Spleen (tissue), 11 donors: Measurements from ENCODE around the gene COX7C. TPM values are rescaled to one million over a fixed set of nuclear protein-coding genes. Genes with fewer than 3 reads are reported as not detected.

Experiments used
- DNase-seq: peaks from one replicate; pipeline ENCODE4 v3.0.0-alpha.2; 2020
- H3K27ac ChIP-seq, 8 donors: fragments of 200-600 bp; sonication (generic) in 7 of 8; 1 replicate in 4 of 8; 2 replicates in 4 of 8; pipeline versions ENCODE4 v1.5.0 to v1.8.0; 2016 to 2021; ENCODE audit warnings: inconsistent platforms in 4 of 8, mild to moderate bottlenecking in 4 of 8, moderate library complexity in 1 of 8
- H3K27me3 ChIP-seq, 7 donors: fragments of 200-600 bp; sonication (generic) in 6 of 7; replicated peaks in 1 of 7; 1 replicate in 4 of 7; 2 replicates in 3 of 7; pipeline versions ENCODE4 v1.5.0 to v1.8.0; 2016 to 2021; ENCODE audit warnings: inconsistent platforms in 3 of 7, mild to moderate bottlenecking in 1 of 7
- H3K36me3 ChIP-seq, 6 donors: fragments of 200-600 bp; sonication (generic) in 5 of 6; 1 replicate in 4 of 6; 2 replicates in 2 of 6; pipeline versions ENCODE4 v1.5.0 to v1.8.0; 2016 to 2021; ENCODE audit warnings: inconsistent platforms in 2 of 6
- H3K4me1 ChIP-seq, 6 donors: fragments of 200-600 bp; sonication (generic) in 5 of 6; 1 replicate in 3 of 6; 2 replicates in 3 of 6; pipeline versions ENCODE4 v1.5.0 to v1.8.0; 2016 to 2021; ENCODE audit warnings: inconsistent platforms in 3 of 6
- H3K4me3 ChIP-seq, 8 donors: fragments of 200-600 bp; sonication (generic) in 7 of 8; 1 replicate in 4 of 8; 2 replicates in 4 of 8; pipeline versions ENCODE4 v1.5.0 to v1.8.0; 2016 to 2021; ENCODE audit warnings: inconsistent platforms in 4 of 8, mild to moderate bottlenecking in 4 of 8, moderate library complexity in 2 of 8
- H3K9me3 ChIP-seq, 8 donors: fragments of 200-600 bp; sonication (generic) in 7 of 8; 1 replicate in 4 of 8; 2 replicates in 4 of 8; pipeline versions ENCODE4 v1.5.0 to v1.8.0; 2016 to 2021; ENCODE audit warnings: inconsistent platforms in 4 of 8
- CTCF ChIP-seq, 11 experiments: fragments of 200-600 bp in 7 of 11; fragments of 450-650 bp in 4 of 11; sonication (generic) in 4 of 11; IDR thresholded peaks in 8 of 11; conservative IDR thresholded peaks in 3 of 11; 1 replicate in 7 of 11; 2 replicates in 4 of 11; pipeline versions ENCODE4 v1.4.0 to v1.8.0; 2016 to 2021; ENCODE audit warnings: antibody characterized with exemption in 11 of 11, inconsistent platforms in 4 of 11, mild to moderate bottlenecking in 1 of 11
- POLR2A ChIP-seq, 3 donors: fragments of 450-650 bp; IDR thresholded peaks; one replicate each; pipeline ENCODE4 v1.5.1; 2017; ENCODE audit warnings: antibody characterized with exemption in 3 of 3, mild to moderate bottlenecking in 1 of 3
- POLR2AphosphoS5 ChIP-seq, 3 donors: sonication (generic); formaldehyde crosslinking; IDR thresholded peaks; one replicate each; pipeline ENCODE4 v1.5.1; 2017; ENCODE audit warnings: antibody characterized with exemption in 3 of 3
- WGBS, 5 donors: extraction: QIAGEN DNeasy Blood & Tissue Kit in 3 of 5; methylation state at CpG; one replicate each; pipeline versions ENCODE4 v1.1.5 to v1.1.7; 2013 to 2018; 5-methylcytosine and 5-hydroxymethylcytosine counted together
- intact Hi-C: fragments of 100-400 bp; cut with DNase I; formaldehyde crosslinking; loops from one replicate; pipeline ENCODE4 v1.15.0; 2023; ENCODE audit warnings: low total_unique reads
- polyA plus RNA-seq, 3 donors: library from polyadenylated mRNA; stranded (reverse); fragments of 200-250 nt; gene quantifications; one replicate each; pipeline ENCODE4 v1.2.1, GENCODE V29; 2013
- total RNA-seq, 7 donors: library from RNA; depleted of rRNA in 3 of 7; stranded (reverse); fragments of >200 nt in 3 of 7; fragmentation: NEBNext Ultra II Directional in 4 of 7; extraction: Animal tissue kit (Norgen Biotek cat#: 25700) in 4 of 7; gene quantifications; one replicate each; pipeline versions ENCODE4 v1.1.0 to v1.2.1, GENCODE V29; 2016 to 2021
- donor health status: healthy with polysubstance abuse.
- donor health status: DM: no; HTN: no; CAD: no; lungs with moderate emphysema.
- donor health status: DM: no; HTN: no; CAD: no.
- donor health status: Bipolar disorder and iron deficiency.
- donor health status: healthy.
- donor health status: DM: no; HTN: no; CAD: no.
- donor health status: DM: yes; HTN: yes; CAD: no.

The COX7C gene
- total and polyA plus RNA-seq, 10 donors, result 308 to 1,171 (median 451) TPM

GRCh38 chr5:86572825-86573517 lies 44.8 kb upstream of the COX7C start:
- no peak overlapping the region for H3K27ac ChIP-seq
- no peaks in the 10 kb centered on the region for H3K27me3 ChIP-seq
- H3K4me1 ChIP-seq, result no peaks in the 10 kb centered on the region
- intact Hi-C loops, result no loop called here
- TF ChIP-seq CTCF (IDR thresholded peaks at IDR 0.05 in 8 of 11, conservative IDR thresholded peaks at IDR 0.05 in 3 of 11) (no peak), POLR2A (IDR thresholded peaks at IDR 0.05) (no peak), POLR2AphosphoS5 (IDR thresholded peaks at IDR 0.05) (no peak)
- no peak overlapping the region for H3K4me3 ChIP-seq
- DNase-seq, result no peak
- H3K36me3 ChIP-seq, result no peaks in the 10 kb centered on the region
- peaks cover 0 to 9% (median 0%) of the 10 kb centered on the region in 8 donors for H3K9me3 ChIP-seq
- 82 to 92% (median 87%) methylated on average over 7 of the region's 7 CpGs for WGBS, 5 donors

GRCh38 chr5:86579502-86579901 lies 38.2 kb upstream of the COX7C start:
- peaks cover 0 to 10% (median 0%) of the 10 kb centered on the region in 7 donors for H3K27me3 ChIP-seq
- H3K36me3 ChIP-seq, result no peaks in the 10 kb centered on the region
- no peaks in the 10 kb centered on the region for H3K4me1 ChIP-seq
- intact Hi-C loops, result no loop called here
- no peak for DNase-seq
- 82 to 94% (median 86%) methylated on average over 3 of the region's 3 CpGs for WGBS, 5 donors
- H3K27ac ChIP-seq, result no peak overlapping the region
- no peaks in the 10 kb centered on the region for H3K9me3 ChIP-seq
- no peak overlapping the region for H3K4me3 ChIP-seq
- TF ChIP-seq POLR2AphosphoS5 (IDR thresholded peaks at IDR 0.05) (no peak), POLR2A (IDR thresholded peaks at IDR 0.05) (no peak), CTCF (IDR thresholded peaks at IDR 0.05 in 8 of 11, conservative IDR thresholded peaks at IDR 0.05 in 3 of 11) (no peak)

- no peaks in the 10 kb centered on the region for H3K27me3 ChIP-seq
- H3K9me3 ChIP-seq, result no peaks in the 10 kb centered on the region
- H3K36me3 ChIP-seq, result no peaks in the 10 kb centered on the region
- no peak overlapping the region for H3K4me3 ChIP-seq
- TF ChIP-seq CTCF (IDR thresholded peaks at IDR 0.05 in 8 of 11, conservative IDR thresholded peaks at IDR 0.05 in 3 of 11) (no peak), POLR2AphosphoS5 (IDR thresholded peaks at IDR 0.05) (no peak), POLR2A (IDR thresholded peaks at IDR 0.05) (no peak)
- no peak for DNase-seq
- H3K4me1 ChIP-seq, result no peaks in the 10 kb centered on the region
- intact Hi-C loops, result no loop called here
- H3K27ac ChIP-seq, result no peak overlapping the region
Measured at GRCh38 chr5:86596476-86596875, 21.3 kb upstream of the COX7C start.

GRCh38 chr5:86605881-86606280 lies 11.9 kb upstream of the COX7C start:
- no peaks in the 10 kb centered on the region for H3K27me3 ChIP-seq
- DNase-seq, result no peak
- no peaks in the 10 kb centered on the region for H3K9me3 ChIP-seq
- H3K36me3 ChIP-seq, result no peaks in the 10 kb centered on the region
- no peak overlapping the region for H3K27ac ChIP-seq
- TF ChIP-seq POLR2A (IDR thresholded peaks at IDR 0.05), result no peak
- TF ChIP-seq POLR2AphosphoS5 (IDR thresholded peaks at IDR 0.05), result no peak
- no peak for TF ChIP-seq CTCF (IDR thresholded peaks at IDR 0.05 in 8 of 11, conservative IDR thresholded peaks at IDR 0.05 in 3 of 11)
- intact Hi-C loops, result no loop called here
- no peak overlapping the region for H3K4me3 ChIP-seq
- WGBS, 5 donors, result 90 to 94% (median 92%) methylated on average over 3 of the region's 3 CpGs
- no peaks in the 10 kb centered on the region for H3K4me1 ChIP-seq
